Measurements from ENCODE around the gene MISFA.
A peak's percentile ranks its signal among the peaks of the same experiment; 100 is the strongest.
"Not testable (repeated sequence)": the region's sequence is repeated elsewhere in the genome, so short reads cannot be mapped to it uniquely, and the experiment has no call there.

Gene MISFA

GRCh38 chr11:18641677-18642076, 42.1 kb downstream of the MISFA start:
- TF ChIP-seq CTCF (IDR thresholded peaks at IDR 0.05; ENCODE audit: low read depth, low read length) (no peak), POLR2A (IDR thresholded peaks at IDR 0.05; ENCODE audit: extremely low read depth, insufficient read length) (no peak), MYC (IDR thresholded peaks at IDR 0.05; ENCODE audit: low read depth, low read length) (no peak), MAX (IDR thresholded peaks at IDR 0.05; ENCODE audit: low read depth, low read length) (no peak)
- no peak for DNase-seq (ENCODE audit: low read depth)
- H3K4me3 ChIP-seq (ENCODE audit: low read depth, low read length): no peak overlapping the region

- H3K4me3 ChIP-seq (ENCODE audit: low read depth, low read length): not testable (repeated sequence)
These were observed 43.4 kb downstream of the MISFA start for GRCh38 chr11:18643034-18643433.

DNA sequence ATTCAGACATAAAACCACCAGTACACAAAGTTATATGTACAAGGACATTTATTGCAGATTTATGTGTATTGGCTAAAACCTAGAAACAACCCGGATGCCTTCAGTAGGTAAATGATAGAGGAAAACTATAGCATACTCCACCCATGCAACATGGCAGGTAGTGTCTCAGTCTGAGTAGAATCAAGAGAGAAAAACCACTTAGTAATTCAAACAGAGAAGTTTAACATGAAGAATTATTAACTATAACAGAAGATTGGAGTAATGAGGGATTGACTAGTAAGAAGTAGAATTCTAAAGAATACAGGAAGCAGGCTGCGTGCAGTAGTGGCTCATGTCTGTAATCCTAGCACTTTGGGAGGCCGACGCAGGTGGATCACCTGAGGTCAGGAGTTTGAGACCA, 50.8 kb downstream of the MISFA start:
- peak overlapping the region; percentile 70 for H3K4me3 ChIP-seq (ENCODE audit: low read depth, low read length)
- DNase-seq (ENCODE audit: low read depth): no peak
- TF ChIP-seq MYC (IDR thresholded peaks at IDR 0.05; ENCODE audit: low read depth, low read length): no peak

More at GRCh38 chr11:18643034-18643433, 43.4 kb downstream of the MISFA start:
- DNase-seq (ENCODE audit: low read depth): not testable (repeated sequence)

GRCh38 chr11:18650859-18651557, 51.4 kb downstream of the MISFA start:
- TF ChIP-seq CTCF (IDR thresholded peaks at IDR 0.05; ENCODE audit: low read depth, low read length) (peak; percentile 89), POLR2A (IDR thresholded peaks at IDR 0.05; ENCODE audit: extremely low read depth, insufficient read length) (peak; percentile 35), MAX (IDR thresholded peaks at IDR 0.05; ENCODE audit: low read depth, low read length) (peak; percentile 63; the same call in 1 of the 2 replicates), MYC (IDR thresholded peaks at IDR 0.05; ENCODE audit: low read depth, low read length) (peak; percentile 50)
- DNase-seq (ENCODE audit: low read depth): peak; percentile 95
- peak overlapping the region; percentile 70 for H3K4me3 ChIP-seq (ENCODE audit: low read depth, low read length)

Measured in NB4 (cell line).